Mucosa of descending colon (tissue), 3 donors: Measurements from ENCODE around the gene PDE4D. TPM values are rescaled to one million over a fixed set of nuclear protein-coding genes. Genes with fewer than 3 reads are reported as not detected.

ENCODE experiments used
- ATAC-seq: fragments of 200-7000 bp; cut with Tn5 transposase; one replicate; pipeline ENCODE4 v1.9.1; 2020; ENCODE audit warnings: mild to moderate bottlenecking, moderate library complexity
- DNase-seq, 3 donors: peaks; one replicate each; pipeline ENCODE4 v3.0.0-alpha.2; 2020
- H3K36me3 ChIP-seq: fragments of 200-600 bp; one replicate; pipeline ENCODE4 v1.8.0; 2021; ENCODE audit warnings: low read depth, mild to moderate bottlenecking
- H3K4me1 ChIP-seq: fragments of 200-600 bp; one replicate; pipeline ENCODE4 v1.8.0; 2021; ENCODE audit warnings: low read depth, mild to moderate bottlenecking
- H3K4me3 ChIP-seq: fragments of 200-600 bp; one replicate; pipeline ENCODE4 v1.8.0; 2021; ENCODE audit warnings: mild to moderate bottlenecking
- H3K9me3 ChIP-seq: fragments of 200-600 bp; one replicate; pipeline ENCODE4 v1.8.0; 2021; ENCODE audit warnings: mild to moderate bottlenecking
- CTCF ChIP-seq: fragments of 200-600 bp; IDR thresholded peaks from one replicate; pipeline ENCODE4 v1.8.0; 2022; ENCODE audit warnings: antibody characterized with exemption, mild to moderate bottlenecking
- intact Hi-C, 2 donors: fragments of 100-400 bp; cut with DNase I in 1 of 2; cut with micrococcal nuclease in 1 of 2; formaldehyde crosslinking; loops; one replicate each; pipeline versions ENCODE4 v1.11.0 to v1.11.1; 2022; cut with DNase I, micrococcal nuclease
- total RNA-seq, 3 donors: library from RNA; stranded (reverse); fragmentation: NEBNext Ultra II Directional in 2 of 3; extraction: Animal tissue kit (Norgen Biotek cat#: 25700) in 2 of 3; gene quantifications; one replicate each; pipeline versions ENCODE4 v1.2.1 to v1.2.4, GENCODE V29; 2021 to 2023
- donor health status: DM: no; HTN: no; CAD: no; lungs with moderate emphysema.
- donor health status: DM: no; HTN: no; CAD: no.
- donor health status: DM: no; HTN: yes; CAD: no.

Gene PDE4D
- total RNA-seq, 3 donors from 2014 or later = 37.9 to 137 (median 100) TPM

DNA sequence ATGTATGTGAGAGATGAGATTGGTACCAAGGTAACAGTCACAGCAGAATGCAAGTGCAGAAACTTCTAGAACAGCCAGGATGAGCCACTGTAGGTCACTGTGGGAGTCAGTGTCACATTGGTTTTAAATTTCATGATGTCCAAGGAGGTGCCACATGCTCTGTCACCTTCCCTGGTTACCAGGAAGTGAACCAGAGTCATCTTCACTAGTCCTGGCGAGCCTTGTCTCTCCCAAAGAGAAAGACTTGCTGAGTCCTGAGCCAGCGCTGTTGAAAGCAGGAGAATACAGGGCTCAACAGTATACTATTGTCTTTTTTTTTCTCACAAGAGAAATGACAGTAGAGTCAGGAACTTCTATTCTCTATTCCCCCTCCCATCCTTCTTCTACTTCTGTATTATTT, 695.2 kb downstream of the PDE4D start:
- no peak for TF ChIP-seq CTCF
- intact Hi-C loops = loop anchor here in 1 of 2 donors (10.0 kb wide), 1 partner anchor 166 kb away; no protein-coding TSS in a partner anchor

GRCh38 chr5:59197911-59198310, 695.6 kb downstream of the PDE4D start:
- H3K36me3 ChIP-seq = no peaks in the 10 kb centered on the region
- intact Hi-C loops = loop anchor here in 1 of 2 donors (10.0 kb wide), 1 partner anchor 167 kb away; no protein-coding TSS in a partner anchor
- ATAC-seq (no peak), DNase-seq (no peak)
- H3K9me3 ChIP-seq = no peaks in the 10 kb centered on the region
- H3K4me1 ChIP-seq = no peaks in the 10 kb centered on the region
- TF ChIP-seq CTCF = no peak
- H3K4me3 ChIP-seq = no peak overlapping the region

More for the DNA sequence above, 695.2 kb downstream of the PDE4D start:
- Histone ChIP-seq H3K9me3 (no peaks in the 10 kb centered on the region), H3K4me3 (no peak overlapping the region), H3K36me3 (no peaks in the 10 kb centered on the region), H3K4me1 (no peaks in the 10 kb centered on the region)
- no peak for ATAC-seq
- DNase-seq = no peak

DNA sequence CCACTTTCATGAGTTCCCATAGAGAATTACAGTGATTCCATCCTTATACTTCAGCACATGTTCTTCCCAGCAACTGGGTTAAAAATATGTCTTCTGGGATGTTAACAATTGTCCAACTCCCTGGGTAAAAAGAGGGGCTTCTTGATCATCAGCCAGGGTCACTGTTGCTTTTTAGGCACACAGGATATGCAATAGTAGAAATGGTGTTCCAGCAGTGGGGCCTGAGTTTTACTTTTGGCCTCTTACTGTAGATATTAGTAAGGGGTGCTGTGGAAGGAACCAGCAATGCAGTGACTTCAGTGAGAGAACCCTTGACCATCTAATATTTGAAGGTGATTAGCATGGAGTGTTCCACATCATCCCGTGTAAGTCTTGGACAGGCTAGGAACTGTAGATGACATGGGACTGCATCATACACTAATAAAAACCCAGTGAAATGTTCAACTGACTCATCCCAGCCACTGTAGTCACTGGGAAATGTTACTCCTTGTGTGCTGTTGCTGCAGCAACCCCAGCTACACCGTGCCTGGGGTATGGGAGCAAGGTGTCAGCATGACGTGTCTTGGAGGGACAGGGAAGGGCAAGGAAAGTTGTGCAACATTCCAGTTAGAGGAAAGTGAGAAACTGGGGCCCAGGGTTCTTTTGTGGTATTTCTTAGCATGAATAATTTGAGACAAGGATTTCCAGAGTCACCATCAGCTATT, 699.8 kb downstream of the PDE4D start:
- Histone ChIP-seq H3K9me3 (no peaks in the 10 kb centered on the region), H3K4me3 (no peak overlapping the region), H3K4me1 (no peaks in the 10 kb centered on the region), H3K36me3 (no peaks in the 10 kb centered on the region)
- TF ChIP-seq CTCF = no peak
- DNase-seq = no peak
- peak; percentile 67 for ATAC-seq
- intact Hi-C loops = loop anchor here (5.0 to 10.0 kb wide), 2 partner anchors 171 to 174 kb away; no protein-coding TSS in a partner anchor

DNA sequence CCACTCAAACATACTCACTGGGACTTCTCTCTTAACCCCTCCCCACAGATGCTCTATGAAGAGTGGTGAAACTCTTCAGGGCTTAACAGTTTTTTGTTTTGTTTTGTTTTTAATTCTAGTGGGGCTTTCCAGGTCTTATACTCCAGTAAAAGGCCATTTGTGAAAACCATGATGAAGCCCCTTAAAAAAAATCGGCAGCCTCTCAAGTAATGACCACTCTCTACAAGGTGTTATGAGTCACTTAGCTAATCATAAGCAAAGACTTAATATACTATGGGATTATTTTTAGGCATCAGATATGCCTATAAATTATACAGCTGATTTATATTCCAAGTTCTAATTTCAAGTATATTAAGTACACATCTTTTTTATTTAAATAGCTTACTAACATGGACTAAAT, 702.8 kb downstream of the PDE4D start:
- no peak for ATAC-seq
- H3K36me3 ChIP-seq = no peaks in the 10 kb centered on the region
- no peak for TF ChIP-seq CTCF
- intact Hi-C loops = loop anchor here (5.0 to 10.0 kb wide), 2 partner anchors 174 to 177 kb away; no protein-coding TSS in a partner anchor
- H3K9me3 ChIP-seq = no peaks in the 10 kb centered on the region
- no peak for DNase-seq
- H3K4me1 ChIP-seq = no peaks in the 10 kb centered on the region
- no peak overlapping the region for H3K4me3 ChIP-seq

GRCh38 chr5:59189472-59190244, 703.9 kb downstream of the PDE4D start:
- Histone ChIP-seq H3K9me3 (no peaks in the 10 kb centered on the region), H3K4me3 (no peak overlapping the region), H3K36me3 (no peaks in the 10 kb centered on the region), H3K4me1 (no peaks in the 10 kb centered on the region)
- TF ChIP-seq CTCF = no peak
- intact Hi-C loops = loop anchor here (5.0 to 10.0 kb wide), 5 partner anchors 175 to 483 kb away; no protein-coding TSS in a partner anchor
- no peak for DNase-seq
- ATAC-seq = no peak
